ENCODE results near the gene TESK1. TPM values are rescaled to one million over a fixed set of nuclear protein-coding genes. Genes with fewer than 3 reads are reported as not detected.
"Not testable (repeated sequence)": the region's sequence is repeated elsewhere in the genome, so short reads cannot be mapped to it uniquely, and the experiment has no call there.

The TESK1 gene
- total RNA-seq, 1 experiment from 2014 or later, result 2.9 TPM

DNA sequence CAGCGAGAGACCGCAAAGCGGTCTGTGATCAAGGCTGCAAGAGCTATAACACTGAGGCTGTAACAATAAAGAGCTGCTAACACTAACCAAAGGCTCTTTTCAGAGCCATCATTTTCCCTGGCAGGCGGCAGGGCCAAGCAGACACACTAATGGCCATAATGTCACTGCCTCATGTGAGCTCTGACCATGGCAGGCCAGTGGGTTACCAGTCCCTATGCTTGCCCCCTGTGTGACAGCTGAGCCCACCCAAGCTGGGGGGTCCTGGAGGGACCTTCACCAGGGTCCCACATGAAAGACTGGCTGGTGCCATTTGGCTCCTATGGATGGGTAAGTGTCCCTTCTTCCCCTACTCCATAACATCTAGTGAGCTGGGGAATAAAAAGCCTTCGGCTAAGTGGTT, 29.6 kb upstream of the TESK1 start:
- in situ Hi-C loops (cut with HindIII; ENCODE audit: low pct_unique_long_range_greater_than_20kb, low sequenced_read_pairs), result no loop called here
- DNase-seq (ENCODE audit: low read depth), result no peak

GRCh38 chr9:35577486-35577885, 27.6 kb upstream of the TESK1 start:
- DNase-seq (ENCODE audit: low read depth), result no peak
- in situ Hi-C loops (cut with HindIII; ENCODE audit: low pct_unique_long_range_greater_than_20kb, low sequenced_read_pairs), result no loop called here

DNA sequence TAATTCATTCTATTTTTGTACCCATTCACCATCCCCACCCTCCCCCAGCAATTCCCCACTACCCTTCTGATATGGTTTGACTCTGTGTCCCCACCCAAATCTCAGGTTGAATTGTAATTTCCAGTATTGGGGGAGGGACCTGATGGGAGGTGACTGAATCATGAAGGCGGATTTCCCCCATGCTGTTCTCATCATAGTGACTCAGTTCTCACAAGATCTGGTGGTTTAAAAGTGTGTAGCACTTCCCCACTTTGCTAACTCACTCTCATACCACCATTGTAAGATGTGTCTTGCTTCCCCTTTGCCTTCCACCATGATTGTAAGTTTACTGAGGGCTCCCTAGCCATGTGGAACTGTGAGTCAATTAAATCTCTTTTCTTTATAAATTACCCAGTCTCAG, 25.9 kb upstream of the TESK1 start:
- no peak for DNase-seq (ENCODE audit: low read depth)
- in situ Hi-C loops (cut with HindIII; ENCODE audit: low pct_unique_long_range_greater_than_20kb, low sequenced_read_pairs), result no loop called here

DNA sequence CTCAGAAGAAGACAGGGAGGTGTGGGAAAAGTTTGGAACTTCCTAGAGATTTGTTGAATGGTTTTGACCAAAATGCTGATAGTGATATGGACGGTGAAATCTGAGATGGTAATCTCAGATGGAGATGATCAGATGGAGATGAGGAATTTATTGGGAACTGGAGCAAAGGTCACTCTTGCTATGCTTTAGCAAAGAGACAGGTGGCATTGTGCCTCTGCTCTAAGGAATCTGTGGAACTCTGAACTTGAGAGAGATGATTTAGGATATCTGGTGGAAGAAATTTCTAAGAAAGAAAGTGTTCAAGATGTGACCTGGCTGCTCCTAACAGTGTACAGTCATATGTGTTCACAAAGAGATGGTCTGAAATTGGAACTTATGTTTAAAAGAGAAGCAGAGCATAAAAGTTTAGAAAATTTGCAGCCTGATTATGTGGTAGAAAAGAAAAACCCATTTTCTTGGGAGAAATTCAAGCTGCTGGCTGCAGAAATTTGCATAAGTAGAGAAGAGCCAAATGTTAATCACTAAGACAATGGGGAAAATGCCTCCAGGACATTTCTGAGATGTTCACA, 25.3 kb upstream of the TESK1 start:
- in situ Hi-C loops (cut with HindIII; ENCODE audit: low pct_unique_long_range_greater_than_20kb, low sequenced_read_pairs); DNase-seq (ENCODE audit: low read depth): not testable (repeated sequence)

- DNase-seq (ENCODE audit: low read depth); in situ Hi-C loops (cut with HindIII; ENCODE audit: low pct_unique_long_range_greater_than_20kb, low sequenced_read_pairs): not testable (repeated sequence)
These were observed 21.5 kb upstream of the TESK1 start for GRCh38 chr9:35583521-35583920.

- in situ Hi-C loops (cut with HindIII; ENCODE audit: low pct_unique_long_range_greater_than_20kb, low sequenced_read_pairs); DNase-seq (ENCODE audit: low read depth): not testable (repeated sequence)
These were observed 20.4 kb upstream of the TESK1 start for GRCh38 chr9:35584681-35585080.

- DNase-seq (ENCODE audit: low read depth); in situ Hi-C loops (cut with HindIII; ENCODE audit: low pct_unique_long_range_greater_than_20kb, low sequenced_read_pairs): not testable (repeated sequence)
These were observed 16.6 kb upstream of the TESK1 start for GRCh38 chr9:35588506-35588905.

DNA sequence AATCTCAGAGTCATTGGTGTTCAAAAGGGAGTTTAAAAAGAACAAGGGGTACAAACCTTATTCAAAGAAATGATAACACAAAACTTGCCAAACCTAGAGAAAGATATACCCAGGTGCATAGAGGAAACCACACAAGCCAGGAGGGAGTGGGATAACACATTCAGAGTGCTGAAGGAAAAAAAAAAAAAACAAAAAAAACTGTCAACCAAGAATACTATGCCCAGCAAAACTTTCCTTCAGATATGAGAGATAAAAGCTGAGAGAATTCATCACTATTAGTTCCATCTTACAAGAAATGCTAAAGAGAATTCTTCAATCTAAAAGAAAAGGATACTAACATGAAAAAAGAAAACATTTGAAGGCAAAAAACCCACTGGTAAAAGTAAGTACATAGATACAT, 11.5 kb upstream of the TESK1 start:
- in situ Hi-C loops (cut with HindIII; ENCODE audit: low pct_unique_long_range_greater_than_20kb, low sequenced_read_pairs), result no loop called here
- no peak for DNase-seq (ENCODE audit: low read depth)

GRCh38 chr9:35594471-35594870, 10.6 kb upstream of the TESK1 start:
- in situ Hi-C loops (cut with HindIII; ENCODE audit: low pct_unique_long_range_greater_than_20kb, low sequenced_read_pairs), result no loop called here
- DNase-seq (ENCODE audit: low read depth), result no peak

GRCh38 chr9:35596907-35597306, 8.2 kb upstream of the TESK1 start:
- in situ Hi-C loops (cut with HindIII; ENCODE audit: low pct_unique_long_range_greater_than_20kb, low sequenced_read_pairs); DNase-seq (ENCODE audit: low read depth): not testable (repeated sequence)

DNA sequence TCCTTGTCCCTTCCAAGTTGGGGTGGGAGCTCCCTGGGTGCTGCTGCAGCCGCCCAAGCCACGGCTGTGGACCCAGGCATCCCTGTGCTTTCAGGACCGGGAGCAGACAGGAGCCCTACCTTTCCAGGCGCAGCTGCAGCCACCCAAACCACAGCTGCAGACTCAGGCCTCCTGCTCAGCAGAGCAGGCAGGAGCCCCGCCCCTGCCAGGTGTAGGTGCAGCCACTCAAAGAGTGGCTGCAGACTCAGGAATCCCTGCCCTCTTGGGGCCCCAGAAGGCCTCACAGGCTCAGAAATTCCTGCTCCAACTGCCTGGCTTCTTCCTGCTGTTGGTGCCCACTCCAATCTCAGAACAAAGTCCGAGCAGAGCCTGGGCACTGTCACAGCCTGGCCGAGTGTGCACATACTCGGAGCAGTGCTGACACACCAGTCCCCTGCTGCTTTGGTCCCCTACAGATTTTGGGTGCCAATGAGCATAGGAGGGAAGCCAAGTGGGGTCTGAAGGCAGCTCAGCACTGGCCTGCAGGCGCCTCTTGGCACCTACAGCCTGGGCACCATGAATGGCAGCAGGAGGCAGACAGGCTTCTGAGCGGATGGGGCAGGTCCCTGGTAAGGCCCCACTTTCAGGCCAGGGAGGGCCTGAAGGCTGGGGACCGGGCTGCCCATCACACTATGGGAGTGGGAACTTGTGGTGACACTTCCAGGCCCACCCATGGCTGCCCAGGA, 6.0 kb upstream of the TESK1 start:
- no peak for DNase-seq (ENCODE audit: low read depth)
- in situ Hi-C loops (cut with HindIII; ENCODE audit: low pct_unique_long_range_greater_than_20kb, low sequenced_read_pairs), result no loop called here

DNA sequence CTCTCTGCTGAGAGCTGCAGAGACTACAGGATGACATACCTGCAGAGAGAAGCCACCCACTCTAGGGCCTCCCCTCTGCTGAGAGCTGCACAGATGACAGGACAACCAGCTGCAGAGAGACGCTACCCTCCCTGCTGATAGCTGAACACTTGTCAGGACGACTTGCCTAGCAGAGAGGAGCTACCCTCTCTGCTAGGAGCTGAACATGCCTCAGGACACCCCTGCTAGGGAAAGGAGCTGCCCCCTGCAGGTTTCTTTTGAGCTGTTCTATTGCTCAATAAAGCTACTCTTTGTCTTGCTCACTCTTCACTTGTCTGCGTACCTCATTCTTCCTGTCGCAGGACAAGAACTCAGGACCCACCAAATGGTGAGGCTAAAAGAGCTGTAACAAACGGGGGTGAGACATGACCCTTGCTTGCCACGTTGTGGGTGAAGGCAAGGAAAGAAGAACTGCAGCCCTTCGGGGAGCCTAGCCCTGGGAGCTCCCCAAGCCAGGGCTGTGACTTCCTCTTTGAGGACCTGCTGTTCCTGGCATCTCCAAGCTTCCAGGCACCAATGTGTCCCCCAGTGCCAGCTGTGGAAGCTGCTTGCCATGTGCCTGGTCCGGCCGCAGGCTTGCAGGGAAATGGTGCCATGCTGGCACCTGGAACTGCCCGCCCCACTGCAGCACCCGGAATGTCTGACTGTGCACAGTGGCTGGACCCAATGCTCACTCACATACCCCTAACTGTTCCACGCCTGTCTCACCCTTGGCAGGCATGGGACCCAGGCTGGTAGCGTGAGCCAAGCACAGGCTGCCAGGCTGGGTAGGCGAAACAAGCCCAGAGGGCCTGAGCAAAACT, 5.1 kb upstream of the TESK1 start:
- in situ Hi-C loops (cut with HindIII; ENCODE audit: low pct_unique_long_range_greater_than_20kb, low sequenced_read_pairs), result no loop called here

GRCh38 chr9:35603506-35603985, 1.5 kb upstream of the TESK1 start:
- in situ Hi-C loops (cut with HindIII; ENCODE audit: low pct_unique_long_range_greater_than_20kb, low sequenced_read_pairs), result no loop called here
- DNase-seq (ENCODE audit: low read depth), result no peak

More for the DNA sequence above, 5.1 kb upstream of the TESK1 start:
- no peak for DNase-seq (ENCODE audit: low read depth)

DNA sequence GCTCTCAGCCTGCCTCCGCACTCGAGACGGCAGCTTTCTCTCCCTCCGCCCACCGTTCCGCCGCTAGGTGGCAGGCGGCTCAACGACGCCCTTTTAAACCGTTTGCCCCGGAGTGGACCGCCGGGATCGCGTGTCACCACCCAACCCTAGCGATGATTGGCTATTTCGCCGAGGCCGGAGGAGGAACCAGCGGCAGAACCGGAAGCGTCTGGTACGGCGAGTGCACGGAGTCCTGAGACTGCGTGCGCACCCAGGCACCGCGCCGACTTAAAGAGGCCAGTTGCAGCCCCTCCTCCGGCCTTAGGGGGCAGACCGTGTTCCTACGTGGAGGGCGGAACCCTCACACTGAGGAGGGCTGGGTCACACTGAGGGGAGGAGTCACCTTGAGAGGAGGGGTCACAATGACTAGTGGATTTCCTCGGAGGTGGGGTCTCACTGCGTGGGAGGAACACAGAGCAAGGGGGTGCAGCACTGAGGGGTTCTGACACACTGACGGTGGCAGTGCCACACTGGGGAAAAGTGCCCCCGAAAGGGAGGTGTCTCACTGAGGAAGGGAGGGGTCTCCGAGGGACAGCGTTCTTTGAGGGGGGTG, 980 bp upstream of the TESK1 start:
- peak; percentile 99 for DNase-seq (ENCODE audit: low read depth)
- in situ Hi-C loops (cut with HindIII; ENCODE audit: low pct_unique_long_range_greater_than_20kb, low sequenced_read_pairs), result no loop called here

GRCh38 chr9:35605351-35606137, 482 bp downstream of the TESK1 start:
- DNase-seq (ENCODE audit: low read depth), result peak; percentile 5
- in situ Hi-C loops (cut with HindIII; ENCODE audit: low pct_unique_long_range_greater_than_20kb, low sequenced_read_pairs), result no loop called here

DNA sequence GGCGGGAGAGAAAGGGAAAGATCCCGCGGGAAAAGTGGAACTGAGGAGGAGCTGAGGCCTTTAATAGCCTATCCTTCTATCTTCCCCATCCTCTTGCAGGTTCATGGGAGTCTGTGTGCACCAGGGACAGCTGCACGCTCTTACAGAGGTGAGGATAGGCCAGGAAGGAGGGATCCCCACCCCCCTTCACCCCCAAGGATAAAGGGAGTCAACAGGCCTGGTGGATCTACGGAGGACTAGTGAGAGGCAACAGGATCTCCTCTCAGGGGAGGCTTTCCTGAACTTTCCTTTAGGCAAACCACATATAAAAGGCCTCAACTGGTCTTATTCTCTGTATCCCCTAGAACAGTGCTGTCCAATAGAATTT, 1.1 kb downstream of the TESK1 start:
- no peak for DNase-seq (ENCODE audit: low read depth)
- in situ Hi-C loops (cut with HindIII; ENCODE audit: low pct_unique_long_range_greater_than_20kb, low sequenced_read_pairs), result no loop called here

GRCh38 chr9:35606726-35607125, 1.7 kb downstream of the TESK1 start:
- DNase-seq (ENCODE audit: low read depth), result no peak
- in situ Hi-C loops (cut with HindIII; ENCODE audit: low pct_unique_long_range_greater_than_20kb, low sequenced_read_pairs), result no loop called here

- no peak for DNase-seq (ENCODE audit: low read depth)
- in situ Hi-C loops (cut with HindIII; ENCODE audit: low pct_unique_long_range_greater_than_20kb, low sequenced_read_pairs), result no loop called here
These were observed 3.2 kb downstream of the TESK1 start for GRCh38 chr9:35608221-35608620.

Data from Caki2 (cell line).